K562 (cell line): ENCODE results near the gene CCDC124. TPM values are rescaled to one million over a fixed set of nuclear protein-coding genes. Genes with fewer than 3 reads are reported as not detected.

Experiments used
- CXXC5 ChIP-seq: fragments of 250-450 bp; sonication (Bioruptor Pico); IDR thresholded peaks from 2 replicates; pipeline ENCODE4 v1.8.0; 2022; ENCODE audit warnings: inconsistent platforms, mild to moderate bottlenecking, moderate library complexity
- FIP1L1 ChIP-seq: fragments of 200-400 bp; formaldehyde crosslinking; IDR thresholded peaks from 2 replicates; pipeline ENCODE4 v1.6.1; 2018; ENCODE audit warnings: mild to moderate bottlenecking, low read depth, low read length; ENCODE audit not compliant: poor library complexity, severe bottlenecking
- HNRNPK ChIP-seq: fragments of 200-400 bp; formaldehyde crosslinking; IDR thresholded peaks from one replicate; pipeline ENCODE4 v1.6.1; 2018; ENCODE audit warnings: mild to moderate bottlenecking, low read depth, low read length; ENCODE audit not compliant: poor library complexity, severe bottlenecking
- HNRNPLL ChIP-seq: fragments of 200-400 bp; formaldehyde crosslinking; IDR thresholded peaks from 2 replicates; pipeline ENCODE4 v1.6.1; 2017; ENCODE audit warnings: low read length, low read depth, mild to moderate bottlenecking; ENCODE audit not compliant: poor library complexity, severe bottlenecking
- HSF4 ChIP-seq: fragments of 250-450 bp; sonication (Bioruptor Pico); IDR thresholded peaks from 2 replicates; pipeline ENCODE4 v2.1.2; 2022; ENCODE audit warnings: mild to moderate bottlenecking, moderate library complexity, borderline replicate concordance
- JUN ChIP-seq, 2 experiments: sonication (generic) in 1 of 2; formaldehyde crosslinking in 1 of 2; IDR thresholded peaks; 2 replicates each; pipeline versions ENCODE4 v1.6.1 to v1.8.0; 2012 to 2022; ENCODE audit warnings: borderline replicate concordance in 2 of 2, mild to moderate bottlenecking in 2 of 2, improper control_type of control experiment in 1 of 2, low read depth in 1 of 2, low read length in 1 of 2, missing genetic modification reagents in 1 of 2
- JUND ChIP-seq, 2 experiments: IDR thresholded peaks; 2 replicates in 1 of 2; 3 replicates in 1 of 2; pipeline ENCODE4 v1.6.1; 2011; ENCODE audit warnings: borderline replicate concordance in 2 of 2, low read depth in 2 of 2, low read length in 2 of 2, improper control_type of control experiment in 1 of 2, missing biosample characterization in 1 of 2, missing genetic modification characterization in 1 of 2, missing genetic modification reagents in 1 of 2
- MLX ChIP-seq, 2 experiments: fragments of 450-650 bp in 1 of 2; sonication (generic) in 1 of 2; formaldehyde crosslinking; conservative IDR thresholded peaks; 2 replicates each; pipeline versions ENCODE4 v1.4.0 to v1.8.1; 2020 to 2022; ENCODE audit warnings: mild to moderate bottlenecking in 1 of 2, missing genetic modification reagents in 1 of 2
- MXI1 ChIP-seq: IDR thresholded peaks from 2 replicates; pipeline ENCODE4 v1.6.1; 2011; ENCODE audit warnings: low read depth, mild to moderate bottlenecking, improper control_type of control experiment, low read length
- POLR2AphosphoS5 ChIP-seq: IDR thresholded peaks from 2 replicates; pipeline ENCODE4 v1.6.1; 2011; ENCODE audit warnings: mild to moderate bottlenecking, low read depth, low read length, moderate library complexity; ENCODE audit not compliant: control insufficient read depth, insufficient read depth
- SNRNP70 ChIP-seq: fragments of 200-400 bp; formaldehyde crosslinking; optimal IDR thresholded peaks from 2 replicates; pipeline ENCODE3; 2017; ENCODE audit warnings: low read depth, low read length
- TBP ChIP-seq: optimal IDR thresholded peaks from 2 replicates; pipeline ENCODE3; 2011; ENCODE audit warnings: low read depth, low read length, improper control_type of control experiment
- ZBED1 ChIP-seq: IDR thresholded peaks from 2 replicates; pipeline ENCODE4 v1.6.1; 2014
- ZBTB17 ChIP-seq: fragments of 450-650 bp; formaldehyde crosslinking; IDR thresholded peaks from 2 replicates; pipeline ENCODE4 v1.4.0; 2020; ENCODE audit warnings: mild to moderate bottlenecking
- ZNF146 ChIP-seq: IDR thresholded peaks from one replicate; pipeline ENCODE4 v1.6.1; 2018; ENCODE audit warnings: missing compliant biosample characterization; ENCODE audit not compliant: unreplicated experiment
- ZNF316 ChIP-seq: fragments of 450-650 bp; IDR thresholded peaks from 2 replicates; pipeline ENCODE4 v1.6.1; 2016
- ZNF583 ChIP-seq: fragments of 250-450 bp; sonication (Bioruptor Pico); IDR thresholded peaks from 2 replicates; pipeline ENCODE4 v1.4.0; 2020
- polyA plus RNA-seq, 8 experiments: library from polyadenylated mRNA; depleted of rRNA in 4 of 8; stranded (reverse) in 5 of 8; unstranded in 3 of 8; fragments of >200 nt; fragmentation: Nextera tagmentation in 2 of 8; fragmentation: Illumina TruSeq in 1 of 8; extraction: Ambion mirVana in 2 of 8; extraction: Trizol in 1 of 8; gene quantifications; 2 replicates each; pipeline versions ENCODE4 v1.2.1 to v1.2.3, GENCODE V29; 2011 to 2014; ENCODE audit warnings: inconsistent platforms in 1 of 8, missing spikeins in 1 of 8
- total RNA-seq, 7 experiments: library from RNA; depleted of rRNA in 6 of 7; stranded (reverse); fragments of >200 nt in 6 of 7; fragmentation: Illumina TruSeq in 2 of 7; extraction: Trizol in 2 of 7; gene quantifications; 2 replicates each; pipeline versions ENCODE4 v1.2.1 to v1.2.3, GENCODE V29; 2011 to 2021; ENCODE audit warnings: low replicate concordance in 1 of 7
- TF ChIP-seq, protein P1 (sequence below), 2 experiments: fragments of 450-650 bp; conservative IDR thresholded peaks; 2 replicates each; pipeline ENCODE4 v1.6.1; 2017; ENCODE audit warnings: mild to moderate bottlenecking in 2 of 2, moderate library complexity in 2 of 2
- TF ChIP-seq, protein P2 (sequence below): fragments of 250-450 bp; sonication (Bioruptor Pico); IDR thresholded peaks from 2 replicates; pipeline ENCODE4 v1.5.0; 2020; ENCODE audit warnings: mild to moderate bottlenecking, borderline replicate concordance
- TF ChIP-seq, protein P3 (sequence below): fragments of 450-650 bp; formaldehyde crosslinking; IDR thresholded peaks from 2 replicates; pipeline ENCODE4 v1.4.0; 2022; ENCODE audit warnings: mild to moderate bottlenecking, moderate library complexity

CCDC124 gene
- total and polyA plus RNA-seq, 9 of the 15 experiments (the other 6 are each of a cell fraction or from before 2014, with no cell fraction given) = 5.8 to 234 (median 40.1) TPM

DNA sequence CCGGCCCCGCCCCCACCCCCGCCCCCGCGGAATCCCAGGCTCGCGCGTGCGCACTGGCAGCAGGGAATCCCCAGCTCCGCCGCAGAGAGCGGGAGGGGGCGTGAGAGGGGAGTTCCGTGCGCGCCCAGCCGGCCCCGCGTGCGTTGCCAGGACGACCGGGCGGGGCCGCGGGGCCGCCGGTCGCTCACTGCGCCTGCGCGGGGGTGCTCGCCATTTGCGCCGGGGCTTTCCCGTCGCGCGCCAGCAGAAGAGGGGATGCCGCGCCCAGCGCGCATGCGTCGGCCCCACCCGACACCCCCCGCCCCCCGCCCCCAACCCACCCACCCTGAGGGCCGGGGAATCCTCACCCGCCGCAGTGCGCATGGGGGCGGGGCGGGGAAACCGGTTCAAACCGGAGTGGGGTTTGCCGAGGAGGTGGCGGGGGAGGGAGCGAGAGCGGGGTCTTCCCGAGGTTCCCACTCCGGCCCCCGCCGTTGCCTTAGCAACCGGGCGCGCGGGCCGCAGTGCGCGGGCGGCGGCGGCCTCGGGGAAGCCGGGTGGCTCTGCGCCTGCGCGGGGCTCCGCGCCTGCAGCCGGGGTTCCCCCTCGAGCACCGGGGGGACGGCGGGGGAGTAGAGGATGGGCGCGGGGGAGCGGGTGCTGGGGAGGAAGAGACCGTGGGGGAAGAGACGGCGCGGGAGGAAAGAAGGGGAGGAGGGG is 15.1 kb downstream of the CCDC124 start (continued):
- TF ChIP-seq, protein P1, sequence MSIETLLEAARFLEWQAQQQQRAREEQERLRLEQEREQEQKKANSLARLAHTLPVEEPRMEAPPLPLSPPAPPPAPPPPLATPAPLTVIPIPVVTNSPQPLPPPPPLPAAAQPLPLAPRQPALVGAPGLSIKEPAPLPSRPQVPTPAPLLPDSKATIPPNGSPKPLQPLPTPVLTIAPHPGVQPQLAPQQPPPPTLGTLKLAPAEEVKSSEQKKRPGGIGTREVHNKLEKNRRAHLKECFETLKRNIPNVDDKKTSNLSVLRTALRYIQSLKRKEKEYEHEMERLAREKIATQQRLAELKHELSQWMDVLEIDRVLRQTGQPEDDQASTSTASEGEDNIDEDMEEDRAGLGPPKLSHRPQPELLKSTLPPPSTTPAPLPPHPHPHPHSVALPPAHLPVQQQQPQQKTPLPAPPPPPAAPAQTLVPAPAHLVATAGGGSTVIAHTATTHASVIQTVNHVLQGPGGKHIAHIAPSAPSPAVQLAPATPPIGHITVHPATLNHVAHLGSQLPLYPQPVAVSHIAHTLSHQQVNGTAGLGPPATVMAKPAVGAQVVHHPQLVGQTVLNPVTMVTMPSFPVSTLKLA (conservative IDR thresholded peaks at IDR 0.05) = peak in 1 of 2 experiments; percentile 56; a peak in 2 of 4 replicates
- TF ChIP-seq HNRNPLL (peak; percentile 55), ZNF583 (CRISPR knock-in tag) (no peak), CXXC5 (CRISPR knock-in tag) (peak; percentile 87), FIP1L1 (peak; percentile 5), ZNF316 (no peak), MLX (CRISPR knock-in tag; conservative IDR thresholded peaks at IDR 0.05) (no peak), JUND (IDR thresholded peaks at IDR 0.05; ENCODE audit: borderline replicate concordance, low read depth, low read length) (0 out of 2 replicates have a peak, but pooled peaks have one; percentile 2), JUND (tag; IDR thresholded peaks at IDR 0.05; ENCODE audit: borderline replicate concordance, low read depth, low read length) (no peak), ZBED1 (no peak), ZBTB17 (CRISPR knock-in tag) (no peak), HNRNPK (peak; percentile 92), SNRNP70 (no peak), HSF4 (CRISPR knock-in tag) (no peak), JUN (IDR thresholded peaks at IDR 0.05; ENCODE audit: borderline replicate concordance, low read depth, low read length) (no peak), JUN (CRISPR knock-in tag; IDR thresholded peaks at IDR 0.05; ENCODE audit: borderline replicate concordance) (no peak), TBP (peak; percentile 12), POLR2AphosphoS5 (no peak), MXI1 (peak; percentile 95), ZNF146 (no peak)
- TF ChIP-seq, protein P2, sequence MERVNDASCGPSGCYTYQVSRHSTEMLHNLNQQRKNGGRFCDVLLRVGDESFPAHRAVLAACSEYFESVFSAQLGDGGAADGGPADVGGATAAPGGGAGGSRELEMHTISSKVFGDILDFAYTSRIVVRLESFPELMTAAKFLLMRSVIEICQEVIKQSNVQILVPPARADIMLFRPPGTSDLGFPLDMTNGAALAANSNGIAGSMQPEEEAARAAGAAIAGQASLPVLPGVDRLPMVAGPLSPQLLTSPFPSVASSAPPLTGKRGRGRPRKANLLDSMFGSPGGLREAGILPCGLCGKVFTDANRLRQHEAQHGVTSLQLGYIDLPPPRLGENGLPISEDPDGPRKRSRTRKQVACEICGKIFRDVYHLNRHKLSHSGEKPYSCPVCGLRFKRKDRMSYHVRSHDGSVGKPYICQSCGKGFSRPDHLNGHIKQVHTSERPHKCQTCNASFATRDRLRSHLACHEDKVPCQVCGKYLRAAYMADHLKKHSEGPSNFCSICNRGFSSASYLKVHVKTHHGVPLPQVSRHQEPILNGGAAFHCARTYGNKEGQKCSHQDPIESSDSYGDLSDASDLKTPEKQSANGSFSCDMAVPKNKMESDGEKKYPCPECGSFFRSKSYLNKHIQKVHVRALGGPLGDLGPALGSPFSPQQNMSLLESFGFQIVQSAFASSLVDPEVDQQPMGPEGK (CRISPR knock-in tag) = no peak
- TF ChIP-seq, protein P3, sequence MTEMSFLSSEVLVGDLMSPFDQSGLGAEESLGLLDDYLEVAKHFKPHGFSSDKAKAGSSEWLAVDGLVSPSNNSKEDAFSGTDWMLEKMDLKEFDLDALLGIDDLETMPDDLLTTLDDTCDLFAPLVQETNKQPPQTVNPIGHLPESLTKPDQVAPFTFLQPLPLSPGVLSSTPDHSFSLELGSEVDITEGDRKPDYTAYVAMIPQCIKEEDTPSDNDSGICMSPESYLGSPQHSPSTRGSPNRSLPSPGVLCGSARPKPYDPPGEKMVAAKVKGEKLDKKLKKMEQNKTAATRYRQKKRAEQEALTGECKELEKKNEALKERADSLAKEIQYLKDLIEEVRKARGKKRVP = no peak
